Vagina (tissue), 2 donors: ENCODE data around the gene CHRNB4.

ENCODE experiments used
- CTCF ChIP-seq, 3 experiments: fragments of 450-650 bp in 2 of 3; fragments of 200-600 bp in 1 of 3; sonication (generic) in 1 of 3; IDR thresholded peaks; one replicate each; pipeline ENCODE4 v1.5.1; 2017 to 2019; ENCODE audit warnings: antibody characterized with exemption in 3 of 3, mild to moderate bottlenecking in 2 of 3, moderate library complexity in 2 of 3
- POLR2A ChIP-seq, 2 donors: fragments of 450-650 bp; IDR thresholded peaks; one replicate each; pipeline ENCODE4 v1.6.1; 2017; ENCODE audit warnings: antibody characterized with exemption in 2 of 2, mild to moderate bottlenecking in 2 of 2, moderate library complexity in 2 of 2
- POLR2AphosphoS5 ChIP-seq, 2 donors: sonication (generic); formaldehyde crosslinking; IDR thresholded peaks; one replicate each; pipeline ENCODE4 v1.9.0; 2017; ENCODE audit warnings: antibody characterized with exemption in 2 of 2, mild to moderate bottlenecking in 2 of 2, low read depth in 1 of 2; ENCODE audit not compliant: insufficient read depth in 1 of 2

- no peak for TF ChIP-seq POLR2A (IDR thresholded peaks at IDR 0.05)
- no peak for TF ChIP-seq CTCF (IDR thresholded peaks at IDR 0.05)
- TF ChIP-seq POLR2AphosphoS5 (IDR thresholded peaks at IDR 0.05; ENCODE audit: insufficient read depth in 1 of 2, low read depth in 1 of 2) = no peak
Observed at GRCh38 chr15:78682004-78682651, 41.1 kb upstream of the CHRNB4 start.
